DOHH2 (cell line): ENCODE data around the gene AXDND1.

Experiments
- EZH2phosphoT487 ChIP-seq: fragments of 200-600 bp; sonication (generic); IDR thresholded peaks from 2 replicates; pipeline ENCODE4 v1.6.1; 2017; ENCODE audit warnings: borderline replicate concordance, mild to moderate bottlenecking, antibody characterized with exemption, low read length, moderate library complexity, mixed read lengths
- TF ChIP-seq, protein P1 (sequence below): fragments of 200-600 bp; sonication (generic); IDR thresholded peaks from one replicate; pipeline ENCODE4 v1.5.1; 2014; ENCODE audit warnings: antibody characterized with exemption, mild to moderate bottlenecking, low read depth, low read length; ENCODE audit not compliant: poor library complexity, severe bottlenecking

- TF ChIP-seq, protein P1, sequence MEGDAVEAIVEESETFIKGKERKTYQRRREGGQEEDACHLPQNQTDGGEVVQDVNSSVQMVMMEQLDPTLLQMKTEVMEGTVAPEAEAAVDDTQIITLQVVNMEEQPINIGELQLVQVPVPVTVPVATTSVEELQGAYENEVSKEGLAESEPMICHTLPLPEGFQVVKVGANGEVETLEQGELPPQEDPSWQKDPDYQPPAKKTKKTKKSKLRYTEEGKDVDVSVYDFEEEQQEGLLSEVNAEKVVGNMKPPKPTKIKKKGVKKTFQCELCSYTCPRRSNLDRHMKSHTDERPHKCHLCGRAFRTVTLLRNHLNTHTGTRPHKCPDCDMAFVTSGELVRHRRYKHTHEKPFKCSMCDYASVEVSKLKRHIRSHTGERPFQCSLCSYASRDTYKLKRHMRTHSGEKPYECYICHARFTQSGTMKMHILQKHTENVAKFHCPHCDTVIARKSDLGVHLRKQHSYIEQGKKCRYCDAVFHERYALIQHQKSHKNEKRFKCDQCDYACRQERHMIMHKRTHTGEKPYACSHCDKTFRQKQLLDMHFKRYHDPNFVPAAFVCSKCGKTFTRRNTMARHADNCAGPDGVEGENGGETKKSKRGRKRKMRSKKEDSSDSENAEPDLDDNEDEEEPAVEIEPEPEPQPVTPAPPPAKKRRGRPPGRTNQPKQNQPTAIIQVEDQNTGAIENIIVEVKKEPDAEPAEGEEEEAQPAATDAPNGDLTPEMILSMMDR: no peak
- no peak for TF ChIP-seq EZH2phosphoT487
Observed at GRCh38 chr1:179490611-179491010, 124.8 kb downstream of the AXDND1 start.
